ENCODE measurements around the gene RRH. TPM values are rescaled to one million over a fixed set of nuclear protein-coding genes. Genes with fewer than 3 reads are reported as not detected.
"Not testable (repeated sequence)": the region's sequence is repeated elsewhere in the genome, so short reads cannot be mapped to it uniquely, and the experiment has no call there.

The RRH gene
- total RNA-seq, 2 experiments from 2014 or later: 0.19 to 0.32 TPM

DNA sequence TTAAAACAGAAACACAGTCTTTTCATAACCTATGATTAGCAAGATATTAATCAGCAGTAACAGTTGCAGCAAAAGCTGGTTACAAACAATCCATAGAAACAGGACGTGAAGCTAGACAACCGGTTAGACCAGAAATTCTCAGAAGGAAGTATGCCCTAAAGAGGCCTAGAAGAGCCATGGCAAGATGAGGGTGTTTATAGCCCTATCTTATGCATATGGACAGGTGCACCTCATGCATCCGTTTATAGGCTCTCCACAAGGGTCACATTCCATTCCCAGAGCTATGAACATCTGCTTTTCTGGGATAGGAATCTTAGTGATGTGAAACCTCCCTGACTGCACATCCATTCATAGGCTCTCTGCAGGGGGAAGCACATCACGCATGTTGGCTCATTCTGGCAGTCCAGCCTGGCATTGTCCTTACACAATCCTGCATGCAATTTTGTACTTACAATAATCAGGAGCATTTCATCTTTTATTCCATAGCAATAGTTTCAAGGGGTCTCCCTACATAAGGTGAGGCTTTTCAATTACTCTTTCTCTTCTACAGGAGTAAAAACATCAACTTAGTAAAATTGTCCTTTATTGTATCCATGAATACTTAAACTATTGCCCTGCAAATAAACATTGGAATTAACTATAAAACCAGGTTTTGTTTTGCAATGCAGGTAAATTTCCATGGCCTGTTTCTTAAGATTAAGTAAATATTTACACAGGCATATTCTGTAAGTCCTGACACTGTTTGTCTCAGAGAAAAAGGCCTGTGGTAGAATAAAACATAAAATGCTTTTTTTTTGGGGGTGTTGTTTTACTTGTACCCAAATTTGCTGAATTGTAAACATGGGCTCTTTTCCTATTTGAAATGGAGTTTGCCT lies 31.9 kb downstream of the RRH start:
- H3K27ac Mint-ChIP-seq; H3K9me3 Mint-ChIP-seq (ENCODE audit: low read depth); H3K36me3 Mint-ChIP-seq; DNase-seq; CTCF ChIA-PET; H3K27me3 Mint-ChIP-seq; H3K4me1 Mint-ChIP-seq; H3K4me3 Mint-ChIP-seq; ATAC-seq: not testable (repeated sequence)

DNA sequence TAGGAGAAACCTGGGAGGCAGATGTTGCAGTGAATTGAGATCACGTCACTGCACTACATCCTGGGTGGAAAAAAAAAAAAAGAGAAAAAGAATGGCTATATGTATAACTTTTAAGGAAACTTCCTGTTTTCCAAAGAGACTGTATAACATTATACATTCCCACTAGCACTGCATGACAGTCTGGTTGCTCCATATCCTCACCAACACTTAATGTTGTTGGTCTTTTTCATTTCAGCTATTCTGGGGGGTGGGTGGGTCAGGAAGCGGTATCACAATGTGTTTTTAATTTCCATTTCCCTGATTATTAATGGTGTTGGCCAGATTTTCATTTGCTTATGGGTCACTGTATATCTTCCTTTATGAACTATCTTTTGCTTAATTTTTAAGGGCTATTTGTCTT lies 33.5 kb downstream of the RRH start:
- H3K36me3 Mint-ChIP-seq: no peaks in the 10 kb centered on the region
- CTCF ChIA-PET: no interaction called here
- no peak overlapping the region for H3K4me3 Mint-ChIP-seq
- no peak for DNase-seq
- no peak overlapping the region for H3K27ac Mint-ChIP-seq
- H3K9me3 Mint-ChIP-seq (ENCODE audit: low read depth): peaks cover 9% of the 10 kb centered on the region
- H3K27me3 Mint-ChIP-seq: no peaks in the 10 kb centered on the region
- no peak for ATAC-seq
- no peaks in the 10 kb centered on the region for H3K4me1 Mint-ChIP-seq

- Mint-ChIP-seq H3K36me3 (no peaks in the 10 kb centered on the region), H3K27me3 (no peaks in the 10 kb centered on the region), H3K27ac (no peak overlapping the region), H3K4me3 (no peak overlapping the region), H3K4me1 (no peaks in the 10 kb centered on the region), H3K9me3 (ENCODE audit: low read depth) (peaks cover 9% of the 10 kb centered on the region)
- ATAC-seq (no peak), DNase-seq (no peak)
- CTCF ChIA-PET: no interaction called here
Observed at GRCh38 chr4:109861916-109862511, 34.2 kb downstream of the RRH start.

DNA sequence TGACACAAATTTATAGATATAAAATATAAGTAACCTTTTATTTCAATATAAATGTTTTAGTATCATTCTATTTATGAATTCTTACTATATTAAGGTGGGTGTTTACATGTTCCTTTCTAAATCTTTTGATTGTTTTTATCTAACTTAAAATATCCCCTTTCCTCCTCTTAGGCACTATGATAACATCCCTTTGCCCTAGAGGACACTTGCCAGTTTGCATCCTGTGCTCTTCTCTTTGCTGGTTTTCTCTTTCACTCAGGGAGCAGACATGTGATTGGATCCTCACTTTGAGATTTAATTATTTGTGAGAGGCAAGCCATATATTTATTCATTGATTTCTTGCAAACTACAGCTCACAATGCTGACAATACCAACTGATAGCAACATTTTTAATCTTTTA lies 36.4 kb downstream of the RRH start:
- H3K27ac Mint-ChIP-seq: no peak overlapping the region
- H3K4me1 Mint-ChIP-seq: no peaks in the 10 kb centered on the region
- ATAC-seq: no peak
- H3K9me3 Mint-ChIP-seq (ENCODE audit: low read depth): peaks cover 9% of the 10 kb centered on the region
- no peaks in the 10 kb centered on the region for H3K36me3 Mint-ChIP-seq
- DNase-seq: no peak
- H3K4me3 Mint-ChIP-seq: no peak overlapping the region
- H3K27me3 Mint-ChIP-seq: no peaks in the 10 kb centered on the region
- CTCF ChIA-PET: interaction anchor here (1.0 kb wide), 1 partner anchor 99 kb away, joined by 3 read pairs; no protein-coding TSS in a partner anchor

- no peak overlapping the region for H3K27ac Mint-ChIP-seq
- no peak for DNase-seq
- no peaks in the 10 kb centered on the region for H3K4me1 Mint-ChIP-seq
- H3K4me3 Mint-ChIP-seq: no peak overlapping the region
- H3K36me3 Mint-ChIP-seq: no peaks in the 10 kb centered on the region
- H3K9me3 Mint-ChIP-seq (ENCODE audit: low read depth): no peaks in the 10 kb centered on the region
- CTCF ChIA-PET: no interaction called here
- no peak for ATAC-seq
- H3K27me3 Mint-ChIP-seq: no peaks in the 10 kb centered on the region
Observed at GRCh38 chr4:109870061-109870460, 42.3 kb downstream of the RRH start.

DNA sequence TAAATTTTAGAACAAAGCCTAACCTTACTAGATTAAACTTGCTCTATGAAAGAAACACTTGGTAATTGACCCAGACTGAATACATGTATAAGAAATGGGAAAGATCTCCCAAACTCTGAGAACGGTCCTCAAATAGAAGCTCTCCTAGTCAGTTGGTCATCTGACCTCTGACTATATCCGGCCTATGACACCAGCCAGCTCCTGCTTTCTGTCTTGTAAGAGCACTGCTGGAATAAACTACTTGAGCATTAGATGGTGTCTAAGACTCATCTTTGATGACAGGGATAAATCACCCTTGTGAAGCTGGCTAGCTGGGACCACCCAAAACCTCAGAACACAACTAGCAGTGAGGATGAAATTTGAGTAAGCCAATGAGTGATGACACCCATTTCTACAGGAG lies 44.3 kb downstream of the RRH start:
- no peaks in the 10 kb centered on the region for H3K27me3 Mint-ChIP-seq
- H3K4me1 Mint-ChIP-seq: no peaks in the 10 kb centered on the region
- ATAC-seq (no peak), DNase-seq (no peak)
- no peaks in the 10 kb centered on the region for H3K9me3 Mint-ChIP-seq (ENCODE audit: low read depth)
- H3K36me3 Mint-ChIP-seq: no peaks in the 10 kb centered on the region
- CTCF ChIA-PET: no interaction called here
- no peak overlapping the region for H3K4me3 Mint-ChIP-seq
- no peak overlapping the region for H3K27ac Mint-ChIP-seq

DNA sequence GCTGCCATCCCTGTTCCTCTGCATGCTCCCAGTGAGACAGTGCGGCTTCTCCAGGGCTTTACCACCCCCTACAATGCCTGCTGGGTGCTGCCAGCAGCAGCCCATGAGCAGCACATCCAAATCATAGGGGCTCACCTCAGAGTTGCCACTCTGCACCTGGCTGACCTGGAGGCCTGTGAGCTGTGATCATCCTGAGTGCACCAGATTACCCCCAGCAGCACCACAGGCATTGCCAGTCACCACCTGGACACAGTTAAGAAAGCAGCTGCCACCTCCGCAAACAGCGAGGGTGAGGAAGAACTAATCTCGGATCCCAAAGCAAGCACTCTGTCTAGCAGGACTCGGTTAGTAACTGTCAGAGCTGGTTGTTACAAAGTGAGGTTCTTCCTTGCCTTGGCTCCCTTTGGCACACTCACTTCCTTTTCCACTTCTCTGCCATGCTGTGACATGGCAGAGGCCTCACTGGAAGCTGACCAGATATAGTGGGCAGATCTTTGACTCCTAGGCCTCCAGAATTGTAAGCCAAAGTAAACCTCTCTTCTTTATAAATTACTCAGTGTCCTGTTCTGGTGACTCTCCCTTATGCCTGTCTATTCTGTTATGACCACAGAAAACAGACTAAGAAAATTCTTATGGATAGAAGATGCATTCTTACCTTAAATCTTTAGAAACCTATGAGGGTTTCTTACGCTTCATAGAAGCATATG lies 45.3 kb downstream of the RRH start:
- no peaks in the 10 kb centered on the region for H3K36me3 Mint-ChIP-seq
- no peaks in the 10 kb centered on the region for H3K4me1 Mint-ChIP-seq
- H3K27me3 Mint-ChIP-seq: peaks cover 6% of the 10 kb centered on the region
- no peak overlapping the region for H3K27ac Mint-ChIP-seq
- no peak for DNase-seq
- H3K9me3 Mint-ChIP-seq (ENCODE audit: low read depth): no peaks in the 10 kb centered on the region
- H3K4me3 Mint-ChIP-seq: no peak overlapping the region
- ATAC-seq: no peak
- CTCF ChIA-PET: no interaction called here

DNA sequence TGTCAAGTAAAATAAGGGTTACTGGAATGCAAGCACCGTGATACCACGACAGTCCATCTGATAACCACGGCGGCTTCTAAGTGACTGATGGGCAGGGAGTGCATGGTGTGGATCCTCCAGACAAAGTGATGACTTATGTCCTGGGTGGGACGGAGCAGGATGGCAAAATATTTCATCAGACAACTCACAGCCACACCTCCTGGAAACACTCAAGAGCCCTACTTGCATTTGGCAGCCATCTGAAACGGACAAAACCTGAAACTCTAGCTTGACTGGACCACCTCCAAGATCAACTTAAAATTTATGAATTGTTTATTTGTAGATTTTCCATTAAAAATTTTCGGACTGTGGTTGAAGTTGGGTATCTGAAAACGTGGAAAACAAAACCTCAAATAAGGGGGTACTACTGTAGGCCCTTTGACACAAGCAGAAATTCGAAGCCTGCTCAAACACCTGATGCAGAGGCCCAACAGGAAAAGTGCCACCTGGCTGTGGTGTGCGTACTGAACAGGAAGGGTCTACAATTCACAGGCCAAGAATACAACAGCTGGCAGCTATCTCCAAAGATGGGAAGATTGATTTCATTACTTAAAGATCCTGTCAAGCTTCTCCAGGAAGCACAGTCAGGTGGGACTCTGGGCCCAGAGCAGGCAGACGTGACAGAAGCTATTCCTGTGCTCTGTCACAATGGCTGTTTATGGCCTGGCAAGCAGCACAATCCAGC lies 46.2 kb downstream of the RRH start:
- DNase-seq (no peak), ATAC-seq (no peak)
- Mint-ChIP-seq H3K4me3 (no peak overlapping the region), H3K9me3 (ENCODE audit: low read depth) (no peaks in the 10 kb centered on the region), H3K36me3 (no peaks in the 10 kb centered on the region), H3K4me1 (no peaks in the 10 kb centered on the region), H3K27ac (no peak overlapping the region), H3K27me3 (peaks cover 7% of the 10 kb centered on the region)
- CTCF ChIA-PET: interaction anchor here (0.9 to 1.5 kb wide), 2 partner anchors 42 to 104 kb away, joined by 3 read pairs; no protein-coding TSS in a partner anchor

GRCh38 chr4:109875106-109875505 lies 47.3 kb downstream of the RRH start:
- ATAC-seq: no peak

DNA sequence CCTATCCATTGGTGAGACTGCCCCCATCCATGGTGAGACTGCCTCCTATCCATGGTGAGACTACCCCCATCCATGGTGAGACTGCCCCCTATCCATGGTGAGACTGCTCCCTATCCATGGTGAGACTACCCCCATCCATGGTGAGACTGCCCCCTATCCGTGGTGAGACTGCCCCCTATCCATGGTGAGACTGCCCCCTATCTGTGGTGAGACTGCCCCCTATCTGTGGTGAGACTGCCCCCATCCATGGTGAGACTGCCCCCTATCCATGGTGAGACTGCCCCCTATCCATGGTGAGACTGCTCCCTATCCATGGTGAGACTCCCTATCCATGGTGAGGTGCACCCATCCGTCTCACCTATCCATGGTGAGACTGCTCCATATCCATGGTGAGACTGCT lies 47.8 kb downstream of the RRH start:
- H3K27me3 Mint-ChIP-seq; H3K9me3 Mint-ChIP-seq (ENCODE audit: low read depth); H3K36me3 Mint-ChIP-seq; H3K4me3 Mint-ChIP-seq; ATAC-seq; H3K4me1 Mint-ChIP-seq; H3K27ac Mint-ChIP-seq; DNase-seq; CTCF ChIA-PET: not testable (repeated sequence)

More at GRCh38 chr4:109875106-109875505, 47.3 kb downstream of the RRH start:
- H3K36me3 Mint-ChIP-seq: no peaks in the 10 kb centered on the region
- no peak overlapping the region for H3K4me3 Mint-ChIP-seq
- H3K27me3 Mint-ChIP-seq: peaks cover 7% of the 10 kb centered on the region
- DNase-seq: no peak
- H3K4me1 Mint-ChIP-seq: no peaks in the 10 kb centered on the region
- CTCF ChIA-PET: interaction anchor here (0.9 to 1.5 kb wide), 2 partner anchors 41 to 103 kb away, joined by 3 read pairs; no protein-coding TSS in a partner anchor
- H3K27ac Mint-ChIP-seq: no peak overlapping the region
- H3K9me3 Mint-ChIP-seq (ENCODE audit: low read depth): no peaks in the 10 kb centered on the region

- DNase-seq (no peak), ATAC-seq (no peak)
- Mint-ChIP-seq H3K27me3 (peaks cover 10% of the 10 kb centered on the region), H3K27ac (no peak overlapping the region), H3K4me3 (no peak overlapping the region), H3K9me3 (ENCODE audit: low read depth) (no peaks in the 10 kb centered on the region), H3K36me3 (no peaks in the 10 kb centered on the region), H3K4me1 (no peaks in the 10 kb centered on the region)
- CTCF ChIA-PET: no interaction called here
Observed at GRCh38 chr4:109876634-109877265, 49.0 kb downstream of the RRH start.

GRCh38 chr4:109877400-109877799 lies 49.6 kb downstream of the RRH start:
- no peak for DNase-seq
- H3K9me3 Mint-ChIP-seq (ENCODE audit: low read depth): no peaks in the 10 kb centered on the region
- no peak overlapping the region for H3K27ac Mint-ChIP-seq
- no peak for ATAC-seq
- H3K36me3 Mint-ChIP-seq: no peaks in the 10 kb centered on the region
- H3K4me3 Mint-ChIP-seq: no peak overlapping the region
- no peaks in the 10 kb centered on the region for H3K4me1 Mint-ChIP-seq
- CTCF ChIA-PET: no interaction called here
- H3K27me3 Mint-ChIP-seq: peaks cover 13% of the 10 kb centered on the region

DNA sequence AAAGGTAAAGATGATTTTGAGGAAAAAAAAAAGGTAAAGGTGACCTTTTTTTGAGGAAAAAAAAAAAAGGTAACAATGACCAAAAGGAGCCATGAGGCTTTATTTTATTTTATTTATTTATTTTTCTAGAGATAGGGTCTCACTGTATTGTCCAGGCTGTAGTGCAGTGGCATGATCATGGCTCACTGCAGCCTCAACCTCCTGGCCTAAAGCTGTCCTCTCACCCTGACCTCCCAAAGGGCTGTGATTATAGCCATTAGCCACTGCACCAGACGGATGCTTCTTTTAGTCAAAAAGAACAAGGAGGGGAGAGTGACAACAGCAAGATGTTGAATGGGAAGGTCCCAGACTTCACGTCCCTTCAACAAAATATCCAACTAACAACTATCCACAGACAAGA lies 50.6 kb downstream of the RRH start:
- CTCF ChIA-PET: no interaction called here
- no peak for ATAC-seq
- H3K27ac Mint-ChIP-seq: no peak overlapping the region

More for the DNA sequence above, 50.6 kb downstream of the RRH start:
- no peak for DNase-seq
- Mint-ChIP-seq H3K9me3 (ENCODE audit: low read depth) (no peaks in the 10 kb centered on the region), H3K4me3 (no peak overlapping the region), H3K36me3 (no peaks in the 10 kb centered on the region), H3K4me1 (no peaks in the 10 kb centered on the region), H3K27me3 (peaks cover 17% of the 10 kb centered on the region)

All from activated CD8-positive, alpha-beta memory T cell treated with anti-CD3 and anti-CD28 coated beads, Interleukin-2, amount 10 ng/mL, durations not matched to agents 7 days and 5 days (primary cell).